Measurements from ENCODE around the gene HILPDA.
"Not testable (repeated sequence)": the region's sequence is repeated elsewhere in the genome, so short reads cannot be mapped to it uniquely, and the experiment has no call there.

DNA sequence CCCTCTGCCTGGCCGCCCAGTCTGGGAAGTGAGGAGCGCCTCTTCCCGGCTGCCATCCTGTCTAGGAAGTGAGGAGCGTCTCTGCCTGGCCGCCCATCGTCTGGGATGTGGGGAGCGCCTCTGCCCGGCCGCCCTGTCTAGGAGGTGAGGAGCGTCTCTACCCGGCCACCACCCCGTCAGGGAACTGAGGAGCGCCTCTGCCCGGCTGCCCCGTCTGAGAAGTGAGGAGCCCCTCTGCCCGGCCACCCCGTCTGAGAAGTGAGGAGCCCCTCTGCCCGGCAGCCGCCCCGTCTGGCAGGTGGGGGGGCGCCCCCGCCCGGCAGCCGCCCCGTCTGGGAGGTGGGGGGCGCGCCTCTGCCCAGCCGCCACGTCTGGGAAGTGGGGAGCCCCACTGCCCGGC lies 7.7 kb downstream of the HILPDA start:
- TF ChIP-seq CTCF (conservative IDR thresholded peaks at IDR 0.05; ENCODE audit: low read depth, low read length); POLR2A (IDR thresholded peaks at IDR 0.05; ENCODE audit: low read depth, low read length); RCOR1 (IDR thresholded peaks at IDR 0.05; ENCODE audit: insufficient replicate concordance, low read length); NFE2L2 (IDR thresholded peaks at IDR 0.05; ENCODE audit: low read depth, low read length): not testable (repeated sequence)

All from IMR-90 (cell line).